Cardiac fibroblast (primary cell): Measurements from ENCODE around the gene RTKN.
"Not testable (repeated sequence)": the region's sequence is repeated elsewhere in the genome, so short reads cannot be mapped to it uniquely, and the experiment has no call there.

Experiments used
- DNase-seq, 2 donors: peaks; one replicate each; pipeline versions ENCODE4 v3.0.0 to v3.0.0-alpha.2; 2010; ENCODE audit warnings: low read depth in 2 of 2
- H3K4me3 ChIP-seq, 2 donors: replicated peaks in 1 of 2; 1 replicate in 1 of 2; 2 replicates in 1 of 2; pipeline ENCODE4 v1.5.1; 2011; ENCODE audit warnings: low read depth in 2 of 2, low read length in 2 of 2, mild to moderate bottlenecking in 2 of 2, moderate library complexity in 1 of 2
- CTCF ChIP-seq: IDR thresholded peaks from one replicate; pipeline ENCODE4 v1.5.1; 2011; ENCODE audit warnings: low read depth, mild to moderate bottlenecking, low read length, inconsistent platforms

RTKN gene

GRCh38 chr2:74448771-74449170 is 7.0 kb upstream of the RTKN start:
- TF ChIP-seq CTCF = no peak
- H3K4me3 ChIP-seq = no peak overlapping the region

GRCh38 chr2:74447230-74447999 is 5.7 kb upstream of the RTKN start:
- TF ChIP-seq CTCF = no peak
- H3K4me3 ChIP-seq = no peak overlapping the region
- DNase-seq = no peak

More at GRCh38 chr2:74448771-74449170, 7.0 kb upstream of the RTKN start:
- peak in 1 of 2 donors; percentile 15 for DNase-seq

- no peak overlapping the region for H3K4me3 ChIP-seq
- no peak for TF ChIP-seq CTCF
- no peak for DNase-seq
These were observed 3.0 kb upstream of the RTKN start for GRCh38 chr2:74444498-74445318.

- H3K4me3 ChIP-seq, DNase-seq: not testable (repeated sequence)
These were observed 953 bp upstream of the RTKN start for GRCh38 chr2:74442483-74443297.

- DNase-seq = no peak
- H3K4me3 ChIP-seq = no peak overlapping the region
- TF ChIP-seq CTCF = no peak
These were observed 507 bp downstream of the RTKN start for GRCh38 chr2:74441170-74441689.

GRCh38 chr2:74440378-74441169 is 1.2 kb downstream of the RTKN start:
- H3K4me3 ChIP-seq = peak overlapping the region; percentile 59 to 71
- peak; percentile 18 for TF ChIP-seq CTCF
- peak; percentile 77 to 91 for DNase-seq
